Transverse colon (tissue), 3 donors: ENCODE results near the gene LCLAT1.

Experiments used
- POLR2A ChIP-seq: fragments of 450-650 bp; IDR thresholded peaks from one replicate; pipeline ENCODE4 v1.6.1; 2016; ENCODE audit warnings: antibody characterized with exemption, mild to moderate bottlenecking, moderate library complexity
- TF ChIP-seq, protein P1 (sequence below), 5 experiments: fragments of 200-600 bp in 3 of 5; fragments of 450-650 bp in 2 of 5; sonication (generic) in 3 of 5; IDR thresholded peaks; 1 replicate in 2 of 5; 2 replicates in 3 of 5; pipeline ENCODE4 v1.5.1; 2016 to 2017; ENCODE audit warnings: antibody characterized with exemption in 5 of 5, inconsistent platforms in 3 of 5, mild to moderate bottlenecking in 2 of 5, moderate library complexity in 1 of 5

DNA sequence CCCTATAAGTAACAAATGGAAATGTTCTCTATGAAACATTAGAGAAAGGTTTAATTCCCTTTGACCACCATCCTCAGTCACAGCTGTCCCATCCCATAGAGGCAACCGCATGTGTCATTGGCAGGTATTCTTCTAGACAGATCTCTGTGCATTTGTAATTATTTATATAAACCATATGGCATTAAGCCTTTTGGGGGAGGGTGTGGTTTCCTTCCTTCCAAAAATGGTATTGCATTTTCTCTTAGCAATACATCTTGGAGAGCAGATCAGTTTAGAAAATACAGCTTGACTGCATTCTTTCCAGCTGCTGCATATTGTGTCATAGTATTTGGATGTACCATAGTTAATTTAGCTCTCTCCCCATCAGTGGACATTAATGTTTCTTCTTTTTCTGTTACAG, 57.7 kb downstream of the LCLAT1 start:
- TF ChIP-seq POLR2A: no peak
- TF ChIP-seq, protein P1, sequence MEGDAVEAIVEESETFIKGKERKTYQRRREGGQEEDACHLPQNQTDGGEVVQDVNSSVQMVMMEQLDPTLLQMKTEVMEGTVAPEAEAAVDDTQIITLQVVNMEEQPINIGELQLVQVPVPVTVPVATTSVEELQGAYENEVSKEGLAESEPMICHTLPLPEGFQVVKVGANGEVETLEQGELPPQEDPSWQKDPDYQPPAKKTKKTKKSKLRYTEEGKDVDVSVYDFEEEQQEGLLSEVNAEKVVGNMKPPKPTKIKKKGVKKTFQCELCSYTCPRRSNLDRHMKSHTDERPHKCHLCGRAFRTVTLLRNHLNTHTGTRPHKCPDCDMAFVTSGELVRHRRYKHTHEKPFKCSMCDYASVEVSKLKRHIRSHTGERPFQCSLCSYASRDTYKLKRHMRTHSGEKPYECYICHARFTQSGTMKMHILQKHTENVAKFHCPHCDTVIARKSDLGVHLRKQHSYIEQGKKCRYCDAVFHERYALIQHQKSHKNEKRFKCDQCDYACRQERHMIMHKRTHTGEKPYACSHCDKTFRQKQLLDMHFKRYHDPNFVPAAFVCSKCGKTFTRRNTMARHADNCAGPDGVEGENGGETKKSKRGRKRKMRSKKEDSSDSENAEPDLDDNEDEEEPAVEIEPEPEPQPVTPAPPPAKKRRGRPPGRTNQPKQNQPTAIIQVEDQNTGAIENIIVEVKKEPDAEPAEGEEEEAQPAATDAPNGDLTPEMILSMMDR (IDR thresholded peaks at IDR 0.05): no peak
